GM18951 (cell line): ENCODE results near the gene RBM10.
A peak's percentile ranks its signal among the peaks of the same experiment; 100 is the strongest.

Experiments
- POLR2A ChIP-seq: IDR thresholded peaks from 4 replicates; pipeline ENCODE4 v1.6.1; 2011; ENCODE audit warnings: mild to moderate bottlenecking; ENCODE audit not compliant: insufficient read length, insufficient read depth; ENCODE audit errors: extremely low read depth
- in situ Hi-C: fragments of 300-500 bp; cut with MboI; formaldehyde crosslinking; loops from one replicate; pipeline ENCODE4 v1.12.0; 2022; ENCODE audit warnings: low sequenced_read_pairs, mixed read lengths, inconsistent platforms; ENCODE audit not compliant: unreplicated experiment

The RBM10 gene

DNA sequence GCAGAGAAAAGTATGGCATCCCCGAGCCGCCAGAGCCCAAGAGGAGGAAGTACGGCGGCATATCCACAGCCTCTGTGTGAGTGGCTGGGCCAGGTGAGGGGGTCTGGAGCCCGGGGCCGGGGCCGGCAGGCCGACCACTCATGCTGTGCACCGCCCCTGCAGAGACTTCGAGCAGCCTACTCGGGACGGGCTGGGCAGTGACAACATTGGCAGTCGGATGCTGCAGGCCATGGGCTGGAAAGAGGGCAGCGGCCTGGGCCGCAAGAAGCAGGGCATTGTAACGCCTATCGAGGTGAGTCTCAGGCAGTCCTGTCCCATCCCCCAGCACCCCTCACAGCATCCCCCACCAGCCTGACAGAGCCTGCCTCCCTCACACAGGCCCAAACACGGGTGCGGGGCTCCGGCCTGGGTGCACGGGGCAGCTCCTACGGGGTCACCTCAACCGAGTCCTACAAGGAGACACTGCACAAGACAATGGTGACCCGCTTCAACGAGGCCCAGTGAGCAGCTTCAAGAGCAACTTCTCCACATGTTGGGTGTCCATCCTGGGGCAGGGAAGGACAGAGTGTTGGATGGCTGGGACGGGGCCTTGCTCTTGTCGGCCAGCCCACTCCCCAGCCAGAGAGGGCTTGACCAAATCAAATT is 41.2 kb downstream of the RBM10 start:
- in situ Hi-C loops: loop anchor here (25.0 kb wide), 1 partner anchor 326 kb away; no protein-coding TSS in a partner anchor

DNA sequence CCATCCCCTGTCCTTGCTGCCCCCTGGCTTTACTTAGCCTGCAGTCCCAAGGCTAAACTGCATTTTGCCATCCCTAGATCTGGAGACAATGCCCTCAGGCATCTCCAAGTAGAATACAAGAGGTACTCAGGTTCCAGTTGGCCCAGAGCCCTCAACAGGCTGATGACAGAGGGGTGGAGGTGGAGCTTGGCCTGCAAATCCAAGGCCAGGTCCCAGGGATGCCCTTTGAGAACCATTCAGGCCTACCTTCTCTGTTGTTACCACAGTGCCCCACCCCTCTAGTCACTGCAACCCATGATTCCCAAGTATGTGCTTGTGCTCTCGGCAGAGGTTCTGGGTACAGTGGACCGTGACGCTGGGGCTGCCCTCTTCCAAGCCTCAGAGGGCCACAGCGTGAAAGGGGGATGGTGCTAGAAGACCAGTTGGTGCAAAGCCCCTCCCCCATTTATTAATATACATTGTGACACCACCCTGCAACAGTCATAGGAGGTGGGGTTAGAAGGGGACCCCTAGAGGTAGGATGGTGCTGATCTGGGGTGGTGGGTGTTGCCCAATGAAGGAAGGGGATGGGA is 42.2 kb downstream of the RBM10 start:
- no peak for TF ChIP-seq POLR2A
- in situ Hi-C loops: loop anchor here (25.0 kb wide), 1 partner anchor 325 kb away; no protein-coding TSS in a partner anchor

More for the DNA sequence above, 41.2 kb downstream of the RBM10 start:
- no peak for TF ChIP-seq POLR2A

DNA sequence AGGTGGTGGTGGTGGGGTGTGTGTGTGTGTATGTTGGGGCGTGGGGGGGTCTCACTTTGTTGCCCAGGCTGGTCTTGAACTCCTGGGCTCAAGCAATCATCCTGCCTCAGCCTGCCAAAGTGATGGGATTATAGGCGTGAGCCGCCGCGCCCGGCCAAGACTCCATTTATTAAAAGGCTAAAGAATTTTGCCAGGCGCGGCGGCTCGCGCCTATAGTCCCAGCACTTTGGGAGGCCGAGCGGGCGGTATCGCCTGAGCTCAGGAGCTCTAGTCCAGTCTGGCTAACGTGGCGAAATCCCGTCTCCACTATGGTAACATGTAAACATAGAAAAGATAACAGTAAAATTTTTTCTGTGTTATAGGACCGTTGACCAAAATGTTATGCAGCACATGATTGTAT is 44.9 kb downstream of the RBM10 start:
- in situ Hi-C loops: loop anchor here (25.0 kb wide), 1 partner anchor 322 kb away; no protein-coding TSS in a partner anchor
- no peak for TF ChIP-seq POLR2A

DNA sequence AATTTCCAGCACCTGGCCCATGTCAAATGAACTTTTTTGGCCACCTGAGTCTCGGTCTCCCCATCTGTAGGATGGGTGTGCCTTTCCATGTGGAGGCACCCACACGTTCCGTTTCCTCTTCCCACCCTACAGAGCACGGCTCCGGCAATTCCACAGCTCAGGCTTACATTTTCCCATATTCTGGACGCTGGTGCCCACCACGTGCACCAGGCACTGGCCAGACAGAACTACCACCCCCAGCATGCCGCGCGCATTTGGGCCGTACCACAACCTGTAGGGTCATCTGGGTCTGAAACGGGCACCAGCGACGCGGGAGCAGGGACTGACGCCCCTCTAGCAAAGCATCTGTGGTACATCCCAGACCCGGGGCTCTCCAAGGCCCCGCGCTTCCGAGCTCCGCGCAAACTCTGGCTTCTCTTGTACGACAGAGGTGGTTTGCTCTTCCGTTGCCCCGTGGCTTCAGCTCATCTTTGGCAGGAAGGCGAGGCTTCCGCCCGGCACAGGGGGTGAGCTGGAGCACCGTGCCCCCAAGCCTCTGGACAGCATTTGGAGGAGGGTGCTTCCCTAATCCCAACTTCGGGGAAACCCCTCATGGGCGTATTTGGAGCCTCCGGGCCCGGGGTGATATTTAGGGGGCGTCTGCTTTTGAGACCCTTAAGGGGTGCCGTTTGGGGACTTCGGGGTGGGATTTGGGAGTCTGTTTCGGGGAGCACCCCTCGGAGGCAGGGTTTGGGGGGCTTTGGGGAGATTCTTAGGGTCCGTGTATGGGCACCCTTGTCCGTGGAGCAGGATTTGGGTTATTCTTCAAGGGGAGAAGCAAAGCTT is 45.6 kb downstream of the RBM10 start:
- TF ChIP-seq POLR2A: peak; percentile 79
- in situ Hi-C loops: loop anchor here (25.0 kb wide), 1 partner anchor 322 kb away; no protein-coding TSS in a partner anchor

DNA sequence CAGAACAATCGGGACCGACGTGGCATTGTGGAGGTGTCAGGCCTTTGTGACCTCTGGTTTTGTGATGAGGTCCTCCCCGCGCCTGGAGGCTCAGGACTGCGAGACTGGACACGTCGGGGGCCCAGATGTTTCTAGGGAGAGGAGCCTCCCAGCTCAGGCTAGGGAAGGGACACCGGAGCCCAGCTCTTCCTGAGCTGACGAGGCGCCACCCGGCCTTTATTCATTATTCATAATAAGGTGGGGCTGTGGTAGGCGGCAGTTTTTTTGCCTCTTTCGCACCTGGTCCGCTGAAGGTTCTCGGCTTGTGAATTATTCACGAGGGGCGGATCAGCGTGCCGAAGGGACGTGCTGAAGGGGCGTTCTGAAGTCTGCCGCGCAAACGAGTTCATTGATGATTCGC is 46.3 kb downstream of the RBM10 start:
- TF ChIP-seq POLR2A: peak; percentile 44
- in situ Hi-C loops: loop anchor here (25.0 kb wide), 1 partner anchor 321 kb away; no protein-coding TSS in a partner anchor

DNA sequence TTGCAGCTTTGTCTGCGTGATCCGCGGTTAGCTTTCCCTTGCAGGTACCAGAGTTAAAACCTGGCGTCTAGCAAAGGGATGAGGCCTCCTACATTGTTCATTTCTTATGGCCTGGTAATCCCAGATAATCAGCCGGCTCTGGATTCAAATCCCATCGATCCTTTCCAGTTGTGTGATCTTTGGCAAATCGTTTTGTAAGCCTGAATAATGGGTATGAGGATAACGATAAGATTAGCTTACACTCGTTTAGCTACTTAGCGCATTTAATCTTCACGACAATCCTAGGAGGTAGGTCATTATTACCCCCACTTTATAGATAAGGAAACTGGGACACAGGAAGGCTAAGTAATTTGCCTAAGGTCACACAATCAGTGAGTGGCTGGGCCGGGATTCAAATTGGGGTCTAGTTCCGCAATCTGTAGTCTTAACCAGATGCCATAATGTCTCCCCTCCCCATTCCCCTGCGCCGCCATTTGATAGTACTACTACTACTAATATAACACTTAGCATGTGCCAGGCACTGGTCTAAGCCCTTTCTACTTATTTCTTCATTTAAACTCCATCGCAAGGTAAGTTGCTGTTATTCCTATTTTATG is 46.9 kb downstream of the RBM10 start:
- in situ Hi-C loops: loop anchor here (25.0 kb wide), 1 partner anchor 320 kb away; no protein-coding TSS in a partner anchor
- no peak for TF ChIP-seq POLR2A

DNA sequence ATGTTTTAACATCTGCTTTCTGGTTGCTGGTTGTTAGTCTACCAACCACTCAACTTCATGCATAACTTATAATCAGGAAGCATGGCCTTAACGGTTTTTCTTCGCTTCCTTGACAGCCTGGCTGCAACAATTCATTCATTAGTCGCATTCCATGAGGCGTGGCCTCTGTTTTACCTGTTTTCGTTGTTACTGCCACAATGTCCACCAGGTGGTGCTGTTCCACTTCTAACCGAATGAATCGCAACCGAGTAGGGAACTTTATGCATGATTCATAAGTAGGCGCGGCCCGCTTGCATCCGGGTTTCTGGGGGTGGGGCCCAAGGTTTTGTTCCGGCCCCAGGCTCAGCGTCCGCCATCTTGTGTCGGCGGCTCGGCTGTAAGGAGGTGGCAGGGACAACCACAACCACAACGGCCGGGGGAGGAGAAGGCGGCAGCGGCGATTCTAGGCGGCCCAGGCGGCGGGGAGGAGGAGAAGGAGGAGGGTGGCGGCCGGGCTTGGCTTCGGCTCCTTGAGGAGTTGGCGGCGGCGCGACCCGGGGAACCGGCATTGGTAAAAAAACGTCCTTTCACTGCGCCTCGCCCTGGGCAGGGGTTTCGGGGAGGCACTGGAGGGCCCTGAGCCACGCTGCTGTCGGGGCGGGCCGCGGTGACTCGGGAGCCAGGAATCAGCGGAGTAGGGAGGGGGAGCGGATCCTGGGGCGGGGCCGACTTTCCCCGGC is 48.6 kb downstream of the RBM10 start, which contains the start of gene UBA1:
Gene UBA1 (plus strand): TSS at position 355 of the 719 bp plus-strand sequence. CDS start 4,974 bp downstream, outside the sequence.
- in situ Hi-C loops: loop anchor here (25.0 kb wide), 1 partner anchor 319 kb away; no protein-coding TSS in a partner anchor
- peak; percentile 90 for TF ChIP-seq POLR2A

DNA sequence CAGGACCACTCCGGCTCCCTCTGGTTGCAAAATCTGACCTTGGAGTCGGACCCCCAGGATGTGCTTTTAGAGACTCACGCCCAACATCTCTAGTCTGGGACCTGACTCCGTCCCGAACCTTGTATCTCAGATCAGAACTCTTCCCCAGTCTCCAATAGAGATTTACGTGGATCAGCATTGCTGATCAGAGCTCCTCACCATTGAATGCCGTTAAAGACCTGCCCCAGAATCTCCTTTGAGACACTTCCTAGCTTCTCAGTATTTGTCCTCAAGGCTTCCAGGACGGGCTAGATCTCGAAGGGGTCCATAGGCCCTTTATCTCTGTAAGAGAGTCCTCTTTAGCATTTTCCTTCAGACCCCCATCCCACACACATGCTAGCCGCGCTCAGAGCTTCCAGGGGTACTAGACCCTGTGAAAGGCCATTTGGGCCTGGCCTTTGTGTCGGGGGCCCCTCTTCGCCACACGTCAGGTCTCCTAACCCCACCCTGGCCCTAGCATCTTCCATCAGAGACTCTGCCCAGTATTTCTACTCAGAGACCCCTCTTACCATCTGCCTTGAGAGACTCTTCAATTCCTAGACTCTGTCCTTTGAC is 49.3 kb downstream of the RBM10 start:
- in situ Hi-C loops: loop anchor here (25.0 kb wide), 1 partner anchor 318 kb away; no protein-coding TSS in a partner anchor
- no peak for TF ChIP-seq POLR2A

DNA sequence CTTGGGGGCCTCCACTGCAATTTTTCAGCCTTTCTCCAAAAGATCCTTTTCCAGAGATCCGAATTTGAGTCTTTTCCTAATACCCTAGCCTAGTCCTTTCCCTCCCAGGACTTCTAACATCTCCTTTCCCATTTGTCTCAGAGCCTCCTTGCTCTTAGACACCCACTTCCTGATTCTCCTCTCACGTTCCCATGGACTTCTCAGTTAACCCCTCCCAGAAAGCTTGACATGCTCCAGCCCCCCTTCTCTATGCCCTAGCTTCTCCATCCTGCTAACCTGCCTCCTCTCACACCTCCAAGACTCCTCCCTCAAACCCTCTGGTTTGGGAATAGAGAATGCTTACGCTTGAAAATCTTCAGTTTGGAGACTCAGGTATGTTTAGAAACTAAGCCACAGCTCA is 51.1 kb downstream of the RBM10 start:
- TF ChIP-seq POLR2A: no peak
- in situ Hi-C loops: loop anchor here (25.0 kb wide), 1 partner anchor 316 kb away; no protein-coding TSS in a partner anchor

DNA sequence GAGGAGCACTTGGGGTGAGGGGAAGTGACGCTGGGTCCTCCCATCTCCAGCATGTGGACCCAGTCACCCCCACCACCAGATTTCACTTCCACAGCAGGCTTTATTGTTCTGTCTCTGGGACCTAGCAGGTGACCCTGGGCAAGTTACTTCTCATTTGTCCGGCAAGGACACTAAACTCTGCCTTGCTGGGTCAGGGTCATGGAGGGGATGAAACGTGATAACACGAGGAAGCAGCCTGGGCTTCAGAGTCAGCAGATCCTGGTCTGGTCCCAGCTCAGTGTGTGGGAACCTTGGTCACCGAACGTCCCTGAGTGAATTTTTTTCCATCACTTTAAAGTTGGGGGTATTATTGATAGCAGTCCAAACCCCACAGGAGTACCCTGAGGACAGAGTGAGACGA is 52.5 kb downstream of the RBM10 start:
- in situ Hi-C loops: loop anchor here (25.0 kb wide), 1 partner anchor 315 kb away; no protein-coding TSS in a partner anchor
- no peak for TF ChIP-seq POLR2A

DNA sequence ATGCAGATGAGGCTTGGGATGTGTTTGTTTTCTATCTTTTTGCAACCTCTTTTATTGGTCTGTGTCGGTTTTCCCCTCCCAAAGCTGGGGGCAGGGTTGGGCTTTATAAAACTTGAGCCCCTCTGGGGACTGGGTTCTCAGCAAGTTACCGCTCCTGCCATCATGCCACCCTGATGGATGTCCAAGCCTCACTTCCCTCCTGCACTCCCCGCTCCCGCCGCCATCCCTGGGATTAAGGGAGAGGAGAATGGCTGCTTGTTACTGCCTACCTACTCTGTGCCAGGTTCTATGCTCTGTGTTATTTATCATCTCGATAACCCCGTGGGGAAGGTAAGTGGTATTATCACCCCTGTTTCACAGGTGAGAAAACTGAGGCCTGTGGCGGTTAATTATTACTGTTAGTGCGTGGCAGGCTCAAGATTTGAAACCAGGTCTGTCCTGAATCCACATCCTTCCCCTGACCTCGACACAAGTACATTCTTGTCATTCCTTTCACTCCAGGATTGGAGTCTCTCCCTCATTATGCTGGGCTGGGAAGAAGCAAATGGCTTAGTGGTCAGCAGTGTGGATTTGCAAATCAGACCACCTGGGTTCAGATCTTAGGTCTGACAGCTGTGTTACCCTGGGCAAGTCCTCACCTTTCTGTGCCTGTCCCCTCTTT is 53.1 kb downstream of the RBM10 start:
- TF ChIP-seq POLR2A: no peak
- in situ Hi-C loops: loop anchor here (25.0 kb wide), 1 partner anchor 314 kb away; no protein-coding TSS in a partner anchor
